Measurements from ENCODE around the gene ABCB11. TPM values are rescaled to one million over a fixed set of nuclear protein-coding genes. Genes with fewer than 3 reads are reported as not detected.

The ABCB11 gene
- total and polyA plus RNA-seq, 10 of the 15 experiments (the other 5 are each of a cell fraction or from before 2014, with no cell fraction given) = not detected

DNA sequence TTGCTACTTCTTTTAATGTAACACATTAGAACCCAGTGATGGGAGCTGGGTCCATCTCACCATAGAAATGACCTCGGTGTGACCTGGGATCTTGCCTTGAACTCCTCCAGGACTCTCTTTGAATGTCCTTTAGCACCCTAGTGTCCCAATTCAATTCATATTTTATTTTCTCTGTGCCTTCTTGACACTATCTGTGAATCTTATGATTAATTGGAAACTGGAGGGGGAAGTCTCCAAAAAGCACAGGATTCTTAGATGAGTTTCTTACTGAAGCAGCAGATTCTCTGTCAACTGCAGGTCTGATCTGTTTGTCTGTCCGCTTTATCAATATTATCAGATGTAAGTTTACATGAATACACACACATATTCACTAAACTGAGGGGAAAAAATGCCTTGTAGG is 38.7 kb upstream of the ABCB11 start (continued):
- TF ChIP-seq, protein P1, sequence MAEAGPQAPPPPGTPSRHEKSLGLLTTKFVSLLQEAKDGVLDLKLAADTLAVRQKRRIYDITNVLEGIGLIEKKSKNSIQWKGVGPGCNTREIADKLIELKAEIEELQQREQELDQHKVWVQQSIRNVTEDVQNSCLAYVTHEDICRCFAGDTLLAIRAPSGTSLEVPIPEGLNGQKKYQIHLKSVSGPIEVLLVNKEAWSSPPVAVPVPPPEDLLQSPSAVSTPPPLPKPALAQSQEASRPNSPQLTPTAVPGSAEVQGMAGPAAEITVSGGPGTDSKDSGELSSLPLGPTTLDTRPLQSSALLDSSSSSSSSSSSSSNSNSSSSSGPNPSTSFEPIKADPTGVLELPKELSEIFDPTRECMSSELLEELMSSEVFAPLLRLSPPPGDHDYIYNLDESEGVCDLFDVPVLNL (IDR thresholded peaks at IDR 0.05; ENCODE audit: low read depth, low read length) = no peak
- TF ChIP-seq, protein P2, sequence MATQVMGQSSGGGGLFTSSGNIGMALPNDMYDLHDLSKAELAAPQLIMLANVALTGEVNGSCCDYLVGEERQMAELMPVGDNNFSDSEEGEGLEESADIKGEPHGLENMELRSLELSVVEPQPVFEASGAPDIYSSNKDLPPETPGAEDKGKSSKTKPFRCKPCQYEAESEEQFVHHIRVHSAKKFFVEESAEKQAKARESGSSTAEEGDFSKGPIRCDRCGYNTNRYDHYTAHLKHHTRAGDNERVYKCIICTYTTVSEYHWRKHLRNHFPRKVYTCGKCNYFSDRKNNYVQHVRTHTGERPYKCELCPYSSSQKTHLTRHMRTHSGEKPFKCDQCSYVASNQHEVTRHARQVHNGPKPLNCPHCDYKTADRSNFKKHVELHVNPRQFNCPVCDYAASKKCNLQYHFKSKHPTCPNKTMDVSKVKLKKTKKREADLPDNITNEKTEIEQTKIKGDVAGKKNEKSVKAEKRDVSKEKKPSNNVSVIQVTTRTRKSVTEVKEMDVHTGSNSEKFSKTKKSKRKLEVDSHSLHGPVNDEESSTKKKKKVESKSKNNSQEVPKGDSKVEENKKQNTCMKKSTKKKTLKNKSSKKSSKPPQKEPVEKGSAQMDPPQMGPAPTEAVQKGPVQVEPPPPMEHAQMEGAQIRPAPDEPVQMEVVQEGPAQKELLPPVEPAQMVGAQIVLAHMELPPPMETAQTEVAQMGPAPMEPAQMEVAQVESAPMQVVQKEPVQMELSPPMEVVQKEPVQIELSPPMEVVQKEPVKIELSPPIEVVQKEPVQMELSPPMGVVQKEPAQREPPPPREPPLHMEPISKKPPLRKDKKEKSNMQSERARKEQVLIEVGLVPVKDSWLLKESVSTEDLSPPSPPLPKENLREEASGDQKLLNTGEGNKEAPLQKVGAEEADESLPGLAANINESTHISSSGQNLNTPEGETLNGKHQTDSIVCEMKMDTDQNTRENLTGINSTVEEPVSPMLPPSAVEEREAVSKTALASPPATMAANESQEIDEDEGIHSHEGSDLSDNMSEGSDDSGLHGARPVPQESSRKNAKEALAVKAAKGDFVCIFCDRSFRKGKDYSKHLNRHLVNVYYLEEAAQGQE (IDR thresholded peaks at IDR 0.05; ENCODE audit: low read depth, low read length) = no peak
- TF ChIP-seq, protein P3, sequence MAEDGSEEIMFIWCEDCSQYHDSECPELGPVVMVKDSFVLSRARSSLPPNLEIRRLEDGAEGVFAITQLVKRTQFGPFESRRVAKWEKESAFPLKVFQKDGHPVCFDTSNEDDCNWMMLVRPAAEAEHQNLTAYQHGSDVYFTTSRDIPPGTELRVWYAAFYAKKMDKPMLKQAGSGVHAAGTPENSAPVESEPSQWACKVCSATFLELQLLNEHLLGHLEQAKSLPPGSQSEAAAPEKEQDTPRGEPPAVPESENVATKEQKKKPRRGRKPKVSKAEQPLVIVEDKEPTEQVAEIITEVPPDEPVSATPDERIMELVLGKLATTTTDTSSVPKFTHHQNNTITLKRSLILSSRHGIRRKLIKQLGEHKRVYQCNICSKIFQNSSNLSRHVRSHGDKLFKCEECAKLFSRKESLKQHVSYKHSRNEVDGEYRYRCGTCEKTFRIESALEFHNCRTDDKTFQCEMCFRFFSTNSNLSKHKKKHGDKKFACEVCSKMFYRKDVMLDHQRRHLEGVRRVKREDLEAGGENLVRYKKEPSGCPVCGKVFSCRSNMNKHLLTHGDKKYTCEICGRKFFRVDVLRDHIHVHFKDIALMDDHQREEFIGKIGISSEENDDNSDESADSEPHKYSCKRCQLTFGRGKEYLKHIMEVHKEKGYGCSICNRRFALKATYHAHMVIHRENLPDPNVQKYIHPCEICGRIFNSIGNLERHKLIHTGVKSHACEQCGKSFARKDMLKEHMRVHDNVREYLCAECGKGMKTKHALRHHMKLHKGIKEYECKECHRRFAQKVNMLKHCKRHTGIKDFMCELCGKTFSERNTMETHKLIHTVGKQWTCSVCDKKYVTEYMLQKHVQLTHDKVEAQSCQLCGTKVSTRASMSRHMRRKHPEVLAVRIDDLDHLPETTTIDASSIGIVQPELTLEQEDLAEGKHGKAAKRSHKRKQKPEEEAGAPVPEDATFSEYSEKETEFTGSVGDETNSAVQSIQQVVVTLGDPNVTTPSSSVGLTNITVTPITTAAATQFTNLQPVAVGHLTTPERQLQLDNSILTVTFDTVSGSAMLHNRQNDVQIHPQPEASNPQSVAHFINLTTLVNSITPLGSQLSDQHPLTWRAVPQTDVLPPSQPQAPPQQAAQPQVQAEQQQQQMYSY (CRISPR knock-in tag; IDR thresholded peaks at IDR 0.05) = no peak
- TF ChIP-seq BMI1 (IDR thresholded peaks at IDR 0.05; ENCODE audit: borderline replicate concordance) (no peak), TCF7 (IDR thresholded peaks at IDR 0.05; ENCODE audit: borderline replicate concordance) (no peak)
- TF ChIP-seq, protein P4, sequence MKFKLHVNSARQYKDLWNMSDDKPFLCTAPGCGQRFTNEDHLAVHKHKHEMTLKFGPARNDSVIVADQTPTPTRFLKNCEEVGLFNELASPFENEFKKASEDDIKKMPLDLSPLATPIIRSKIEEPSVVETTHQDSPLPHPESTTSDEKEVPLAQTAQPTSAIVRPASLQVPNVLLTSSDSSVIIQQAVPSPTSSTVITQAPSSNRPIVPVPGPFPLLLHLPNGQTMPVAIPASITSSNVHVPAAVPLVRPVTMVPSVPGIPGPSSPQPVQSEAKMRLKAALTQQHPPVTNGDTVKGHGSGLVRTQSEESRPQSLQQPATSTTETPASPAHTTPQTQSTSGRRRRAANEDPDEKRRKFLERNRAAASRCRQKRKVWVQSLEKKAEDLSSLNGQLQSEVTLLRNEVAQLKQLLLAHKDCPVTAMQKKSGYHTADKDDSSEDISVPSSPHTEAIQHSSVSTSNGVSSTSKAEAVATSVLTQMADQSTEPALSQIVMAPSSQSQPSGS (IDR thresholded peaks at IDR 0.05; ENCODE audit: low read length) = no peak
- TF ChIP-seq, protein P5, sequence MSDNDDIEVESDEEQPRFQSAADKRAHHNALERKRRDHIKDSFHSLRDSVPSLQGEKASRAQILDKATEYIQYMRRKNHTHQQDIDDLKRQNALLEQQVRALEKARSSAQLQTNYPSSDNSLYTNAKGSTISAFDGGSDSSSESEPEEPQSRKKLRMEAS (IDR thresholded peaks at IDR 0.05; ENCODE audit: low read depth, low read length) = no peak

Measured in GM12878 (cell line).